Dermis blood vessel endothelial cell (primary cell): Measurements from ENCODE around the gene RXFP1. TPM values are rescaled to one million over a fixed set of nuclear protein-coding genes. Genes with fewer than 3 reads are reported as not detected.
A peak's percentile ranks its signal among the peaks of the same experiment; 100 is the strongest.

Experiments
- DNase-seq: peaks from one replicate; pipeline ENCODE4 v3.0.0; 2010
- total RNA-seq: library from RNA; depleted of rRNA; stranded (reverse); fragments of >200 nt; gene quantifications from 2 replicates; pipeline ENCODE4 v1.2.3, GENCODE V29; 2014

Gene RXFP1
- not detected in 2 replicates for total RNA-seq

- no peak for DNase-seq
These were observed at the start of gene RXFP1 for GRCh38 chr4:158521484-158522088. Gene RXFP1 (plus strand): TSS chr4:158521882. CDS start chr4:158521977, 95 bp downstream.

- no peak for DNase-seq
These were observed 39.9 kb upstream of the RXFP1 start for GRCh38 chr4:158481811-158482210.

DNA sequence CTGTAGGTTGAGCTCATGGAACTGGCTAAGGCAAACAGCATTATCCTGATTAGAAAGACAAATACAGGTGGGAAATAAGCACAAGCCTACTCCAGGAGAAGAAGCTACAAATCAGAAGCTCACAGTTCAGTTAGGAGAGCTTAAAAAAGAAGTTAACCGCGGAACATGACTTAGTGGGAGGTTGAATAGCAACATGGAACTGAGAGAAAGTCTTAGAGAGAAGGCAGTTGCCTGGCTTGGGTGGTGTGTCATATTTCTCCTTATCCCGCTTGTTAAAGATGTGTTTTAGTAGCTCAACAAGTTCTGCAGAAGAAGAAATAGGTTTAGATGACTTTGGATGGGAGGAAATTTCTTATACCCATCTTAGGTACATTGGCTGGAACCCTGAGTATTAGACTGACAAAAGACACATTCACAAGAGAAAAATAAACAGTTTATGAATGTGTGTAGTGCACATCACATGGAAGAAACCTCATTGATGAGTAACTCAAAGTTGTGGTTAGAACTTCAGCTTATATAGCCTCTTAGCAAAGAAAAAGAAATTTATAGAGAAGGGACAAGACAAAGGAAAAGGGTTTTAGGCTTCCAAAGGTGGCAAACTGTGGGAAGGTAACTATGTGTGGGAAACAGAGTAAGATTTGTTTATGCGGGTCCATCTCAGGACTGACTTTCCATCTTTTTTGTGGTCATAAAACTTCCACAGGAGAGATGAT is 37.4 kb upstream of the RXFP1 start:
- no peak for DNase-seq

DNA sequence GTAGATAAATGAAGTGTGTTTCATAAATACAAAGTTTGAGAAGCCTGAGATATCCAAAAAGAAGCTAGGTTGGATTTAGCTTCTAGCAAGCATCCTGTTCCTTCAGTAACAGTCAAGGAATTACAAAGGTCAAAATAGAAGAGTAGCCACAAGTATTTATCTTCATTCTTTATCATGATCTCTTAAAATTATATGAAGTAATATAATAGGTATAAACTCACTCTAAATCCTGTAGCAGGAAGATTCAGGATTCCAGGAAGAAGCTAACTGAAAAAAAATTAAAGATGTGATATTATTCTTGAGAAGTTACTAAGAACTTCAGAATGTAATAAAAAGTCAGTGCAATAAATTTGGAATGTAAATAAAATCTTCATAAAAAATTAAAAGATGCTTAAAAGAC is 31.1 kb upstream of the RXFP1 start:
- DNase-seq: no peak

DNA sequence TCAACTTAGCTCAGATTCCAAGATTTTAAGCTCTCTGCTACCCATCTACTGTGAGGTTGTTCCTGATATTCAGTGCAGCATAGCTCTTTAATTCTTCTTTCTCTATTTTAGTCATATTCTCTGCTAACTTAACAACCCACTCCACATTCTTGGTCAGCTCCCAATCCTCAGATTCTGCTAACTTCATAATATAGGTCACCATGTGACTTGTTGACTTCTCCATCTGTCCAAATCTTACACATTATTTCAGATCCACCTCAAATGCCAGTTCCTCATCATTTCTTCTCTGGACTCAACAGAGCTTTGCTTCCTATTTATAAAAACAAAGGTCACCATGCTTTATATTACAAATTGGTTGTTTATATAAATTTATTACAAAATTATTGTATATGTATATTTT is 29.3 kb upstream of the RXFP1 start:
- DNase-seq: no peak

DNA sequence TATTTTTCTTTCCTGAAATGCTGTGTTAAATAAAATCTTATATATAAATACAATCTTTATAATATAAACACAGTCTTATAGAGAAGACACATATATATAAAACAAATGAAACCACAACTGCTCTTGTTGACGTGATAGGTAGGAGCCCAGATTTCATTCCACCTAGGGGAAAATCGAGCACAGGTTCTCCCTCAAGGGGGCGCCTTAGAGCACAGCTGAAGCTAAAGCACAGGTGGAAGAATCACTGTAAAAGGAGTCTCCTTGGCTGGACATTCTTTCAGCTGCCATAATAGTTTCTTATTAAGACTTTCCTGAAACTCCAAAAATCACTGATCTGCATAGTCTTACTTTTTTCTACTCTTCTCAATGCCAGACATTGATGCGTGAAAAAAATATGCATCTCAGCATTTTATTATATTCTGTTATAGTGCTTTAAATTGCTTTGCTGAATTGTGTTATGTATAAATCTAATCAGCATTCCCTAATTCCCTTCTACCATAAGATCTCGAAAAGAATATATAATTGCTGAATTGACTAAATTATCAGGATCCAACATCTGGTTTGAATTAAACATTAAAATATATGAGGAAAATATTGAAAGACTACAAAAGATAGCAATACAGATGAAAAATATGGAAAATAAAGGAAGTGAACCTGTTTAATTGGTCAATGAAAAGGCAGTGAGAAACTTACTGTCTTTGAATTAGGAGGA is 25.5 kb upstream of the RXFP1 start:
- DNase-seq: peak; percentile 65

GRCh38 chr4:158500054-158500453 is 21.6 kb upstream of the RXFP1 start:
- no peak for DNase-seq

DNA sequence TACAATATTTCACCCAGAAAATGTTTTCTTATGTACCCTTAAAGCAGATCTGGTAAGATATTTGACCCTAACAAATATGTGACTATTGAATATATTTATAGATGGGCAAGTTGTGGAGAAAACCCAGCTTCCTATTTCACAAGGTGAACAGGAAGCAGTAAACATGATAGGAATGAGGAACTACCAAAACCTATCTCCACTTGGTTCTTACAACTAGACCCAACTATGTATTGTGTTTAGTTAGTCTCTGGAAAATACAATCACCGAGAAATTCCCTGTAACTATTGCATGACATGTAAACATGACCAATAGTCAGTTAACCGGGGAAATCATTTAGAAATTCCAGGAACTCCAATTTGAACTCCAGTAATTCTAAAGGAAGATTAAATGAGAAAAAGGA is 8.4 kb upstream of the RXFP1 start:
- DNase-seq: no peak

DNA sequence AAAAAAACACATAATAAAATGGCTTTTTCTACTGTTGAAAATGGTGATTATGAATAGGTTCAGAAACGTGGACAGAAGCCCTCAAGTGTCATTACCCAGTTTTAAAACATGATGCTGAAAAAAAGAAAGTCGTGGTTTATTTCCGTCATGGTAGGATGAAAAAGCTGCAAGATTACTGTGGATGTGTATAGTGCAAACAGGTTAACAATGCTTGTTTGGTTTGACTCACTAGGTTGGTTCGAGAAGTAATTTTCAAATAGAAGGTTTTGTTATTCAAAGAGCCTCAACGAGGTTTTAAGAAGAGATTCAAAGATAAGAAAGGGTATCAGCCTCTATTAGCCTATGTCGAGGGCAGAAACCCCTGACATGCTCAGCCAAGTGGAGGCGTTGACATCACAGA is 2.5 kb upstream of the RXFP1 start:
- no peak for DNase-seq

- DNase-seq: no peak
These were observed 2.4 kb downstream of the RXFP1 start for GRCh38 chr4:158523990-158524535.

DNA sequence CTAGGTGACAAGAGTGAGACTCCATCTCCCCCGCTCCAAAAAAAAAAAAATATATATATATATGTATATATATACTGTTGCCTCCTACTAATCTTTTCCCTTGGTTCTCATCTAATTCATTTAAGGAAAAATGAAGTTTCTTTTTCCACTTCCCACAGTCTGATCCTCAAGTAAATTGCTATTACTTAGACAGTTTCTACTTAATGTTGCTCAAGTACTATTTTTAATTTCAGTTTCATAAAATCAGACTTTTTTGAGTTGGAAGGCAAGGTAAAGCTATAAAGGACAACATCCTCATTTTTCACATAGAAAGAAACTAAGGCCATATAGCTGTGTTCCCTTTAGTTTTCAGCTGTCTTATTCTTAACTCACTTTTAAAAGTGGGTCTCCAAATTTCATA is 5.8 kb downstream of the RXFP1 start:
- DNase-seq: no peak

GRCh38 chr4:158529505-158529904 is 7.8 kb downstream of the RXFP1 start:
- no peak for DNase-seq

- DNase-seq: no peak
These were observed 8.7 kb downstream of the RXFP1 start for GRCh38 chr4:158530381-158530780.

GRCh38 chr4:158530898-158531297 is 9.2 kb downstream of the RXFP1 start:
- DNase-seq: no peak

GRCh38 chr4:158532556-158533231 is 11.0 kb downstream of the RXFP1 start:
- no peak for DNase-seq

DNA sequence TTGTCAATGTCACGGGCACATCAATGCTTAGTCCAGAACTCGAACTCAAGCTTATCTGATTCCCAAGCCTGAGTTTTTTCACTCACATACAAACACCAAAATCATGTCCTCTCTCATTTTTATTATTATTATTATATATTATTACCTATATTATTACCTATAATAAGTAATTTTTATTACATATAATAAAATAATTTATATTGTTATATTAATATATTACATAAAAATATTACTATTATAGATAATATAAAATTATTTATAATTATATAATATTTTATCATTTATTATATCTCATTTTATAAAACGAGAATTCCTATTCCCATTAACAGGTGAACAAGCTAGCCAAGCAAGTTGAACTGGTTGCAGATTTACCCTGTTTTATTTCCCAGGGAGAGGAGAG is 13.0 kb downstream of the RXFP1 start:
- no peak for DNase-seq

DNA sequence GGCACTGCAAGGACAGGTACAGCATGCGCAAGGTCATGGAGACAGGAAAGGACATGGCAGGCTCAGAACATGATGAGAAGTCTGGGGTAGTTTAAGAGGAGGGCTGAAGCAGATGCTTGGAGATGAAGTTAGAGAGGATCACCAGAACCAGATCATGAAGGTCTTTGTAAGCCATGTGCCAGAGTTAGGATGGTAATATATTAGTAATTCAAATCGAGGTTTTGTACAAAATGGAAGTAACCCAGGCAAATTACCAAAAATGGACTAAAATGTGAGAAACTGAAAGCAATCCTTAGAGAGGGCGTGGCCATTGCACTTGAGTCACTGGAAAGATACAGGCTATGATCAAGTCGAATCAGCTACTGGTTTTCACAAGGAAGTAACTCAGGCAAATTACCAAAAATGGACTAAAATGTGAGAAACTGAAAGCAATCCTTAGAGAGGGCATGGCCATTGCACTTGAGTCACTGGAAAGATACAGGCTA is 13.5 kb downstream of the RXFP1 start:
- DNase-seq: peak; percentile 28

GRCh38 chr4:158536833-158537232 is 15.2 kb downstream of the RXFP1 start:
- DNase-seq: no peak

DNA sequence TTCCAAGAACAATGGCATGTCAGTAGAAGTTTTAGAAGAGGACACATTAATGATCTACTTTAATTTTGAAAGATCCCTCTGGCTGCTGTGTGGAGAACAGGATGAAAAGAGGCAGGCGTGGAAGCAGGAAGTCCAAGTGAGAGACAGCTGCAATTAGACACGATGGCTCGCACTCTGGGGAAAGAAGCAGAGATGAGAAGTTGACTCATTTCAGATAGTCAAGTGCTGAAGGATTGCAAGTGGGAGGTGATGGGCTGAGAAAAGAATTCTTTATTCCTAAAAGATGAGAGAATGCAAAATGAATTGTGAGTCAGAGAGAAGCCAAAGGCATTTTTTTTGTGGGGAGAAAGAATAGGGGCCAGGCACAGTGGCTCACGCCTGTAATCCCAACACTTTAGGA is 16.5 kb downstream of the RXFP1 start:
- DNase-seq: no peak

DNA sequence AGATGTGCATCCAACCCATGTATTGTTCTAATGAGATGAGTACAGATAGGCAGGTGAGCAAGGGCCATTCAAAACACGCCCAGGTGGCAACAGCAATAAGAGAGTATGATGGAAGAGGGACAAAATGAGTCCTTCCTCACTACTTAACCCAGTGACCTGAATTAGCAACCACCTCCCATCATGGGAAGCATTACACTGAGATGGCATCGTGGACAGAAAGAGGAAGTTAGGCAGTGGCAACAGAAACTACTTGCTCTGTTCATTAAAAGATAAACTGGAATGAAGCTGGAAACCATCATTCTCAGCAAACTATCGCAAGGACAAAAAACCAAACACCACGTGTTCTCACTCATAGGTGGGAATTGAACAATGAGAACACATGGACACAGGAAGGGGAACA is 17.2 kb downstream of the RXFP1 start:
- DNase-seq: no peak

DNA sequence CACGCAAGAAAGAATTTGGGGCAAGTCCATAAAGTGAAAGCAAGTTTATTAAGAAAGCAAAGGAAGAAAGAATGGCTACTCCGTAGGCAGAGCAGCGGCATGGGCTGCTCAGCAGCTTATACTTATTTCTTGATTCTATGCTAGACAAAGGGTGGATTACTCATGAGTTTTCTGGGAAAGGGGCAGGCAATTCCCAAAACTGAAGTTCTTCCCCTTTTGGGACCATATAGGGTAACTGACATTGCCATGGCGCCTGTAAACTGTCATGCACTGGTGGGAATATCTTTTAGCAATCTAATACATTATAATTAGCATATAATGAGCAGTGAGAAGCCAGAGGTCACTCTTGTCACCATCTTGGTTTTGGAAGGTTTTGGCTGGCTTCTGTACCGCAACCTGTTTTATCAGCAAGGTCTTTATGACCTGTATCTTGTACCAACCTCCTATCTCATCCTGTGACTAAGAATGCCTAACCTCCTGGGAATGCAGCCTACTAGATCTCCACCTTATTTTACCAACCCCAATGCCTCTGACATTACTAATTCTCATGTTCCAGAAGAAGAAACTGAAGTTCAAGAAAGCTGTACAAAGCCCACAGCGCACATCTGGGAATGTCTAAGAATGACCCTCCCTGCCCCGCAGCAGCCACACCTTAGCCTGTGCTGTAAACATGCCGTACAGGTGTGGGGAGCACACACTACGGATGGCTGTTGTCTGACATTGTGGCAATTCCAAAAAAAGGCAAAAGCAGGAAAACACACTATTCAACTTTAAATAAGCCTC is 18.6 kb downstream of the RXFP1 start:
- DNase-seq: no peak

DNA sequence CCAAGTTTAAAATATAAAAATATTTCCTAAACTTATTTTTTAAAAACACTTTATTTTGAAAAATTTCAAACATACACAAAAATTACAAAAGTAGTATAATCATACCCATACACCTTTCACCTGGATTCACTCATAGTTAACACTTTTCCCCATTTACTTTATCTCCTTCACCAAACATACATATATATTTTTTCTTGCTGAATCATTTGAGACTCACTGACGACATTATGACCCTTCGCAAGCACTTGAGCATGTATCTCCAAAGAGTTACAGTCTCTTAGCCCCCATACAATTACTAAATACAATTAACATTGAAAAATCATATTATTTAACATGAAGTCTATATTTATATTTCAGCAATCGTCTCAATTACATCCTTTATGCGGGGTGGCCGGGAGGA is 19.8 kb downstream of the RXFP1 start:
- no peak for DNase-seq
